GM19455 (cell line): Measurements from ENCODE around the gene KLHL2.
"Not testable (repeated sequence)": the region's sequence is repeated elsewhere in the genome, so short reads cannot be mapped to it uniquely, and the experiment has no call there.

Experiments
- ATAC-seq: cut with Tn5 transposase; IDR thresholded peaks from one replicate; pipeline ENCODE4 v1.9.1; 2021; ENCODE audit not compliant: unreplicated experiment

The KLHL2 gene

GRCh38 chr4:165229490-165230200 is 22.3 kb downstream of the KLHL2 start:
- not testable (repeated sequence) for ATAC-seq

DNA sequence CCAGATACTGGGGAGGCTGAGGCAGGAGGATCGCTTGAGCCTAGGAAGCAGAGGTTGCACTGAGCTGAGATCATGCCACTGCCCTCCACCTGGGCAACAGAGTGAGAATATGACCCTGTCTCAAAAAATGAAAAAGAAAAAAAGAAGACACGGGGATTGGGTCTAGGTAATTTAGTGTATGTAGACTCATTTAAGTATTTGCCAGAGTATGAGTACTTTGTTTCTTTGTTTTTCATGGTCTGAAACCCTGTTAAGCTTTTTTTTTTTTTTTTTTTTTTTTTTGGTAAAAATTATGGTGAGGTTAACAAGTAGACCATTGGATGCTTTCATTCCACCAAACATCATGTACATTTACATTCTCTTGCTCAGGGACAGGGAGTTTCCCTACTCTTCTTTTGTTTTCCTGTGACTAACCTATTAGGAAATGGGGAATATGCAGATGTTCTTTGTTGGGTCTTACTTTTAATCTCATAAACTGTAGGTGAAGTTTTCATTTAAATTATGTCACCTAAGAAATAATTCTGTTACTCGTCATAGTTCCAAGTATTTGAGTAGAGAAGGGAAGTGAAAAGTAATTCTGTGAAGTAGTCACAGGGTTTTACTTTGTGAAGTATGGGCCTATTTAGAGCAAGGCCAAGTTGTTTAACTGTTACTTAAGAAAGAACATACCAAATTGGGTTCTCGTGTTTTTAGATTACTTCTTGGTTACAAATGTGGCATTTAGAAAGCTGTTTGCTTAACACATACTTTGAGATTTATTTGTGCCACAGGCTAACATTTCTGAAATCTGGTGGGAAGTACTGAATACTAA is 25.5 kb downstream of the KLHL2 start:
- not testable (repeated sequence) for ATAC-seq

DNA sequence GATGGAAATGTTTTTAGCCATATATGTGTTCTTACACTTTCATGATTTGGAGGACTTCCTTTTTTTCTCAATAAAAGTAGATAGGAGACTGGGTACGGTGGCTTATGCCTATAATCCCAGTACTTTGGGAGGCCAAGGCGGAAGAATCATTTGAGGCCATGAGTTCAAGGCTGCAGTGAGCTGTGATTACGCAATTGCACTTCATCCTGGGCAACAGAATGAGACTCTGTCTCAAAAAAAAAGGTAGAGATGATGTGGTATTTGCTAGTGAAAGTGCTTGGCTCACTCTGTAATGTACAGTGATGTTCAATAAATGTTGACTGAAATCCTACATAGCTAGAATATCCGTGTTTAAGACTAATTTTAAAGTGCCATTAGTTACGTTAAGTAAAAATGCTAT is 27.4 kb downstream of the KLHL2 start:
- no peak for ATAC-seq

- not testable (repeated sequence) for ATAC-seq
Measured at GRCh38 chr4:165236852-165237251, 29.5 kb downstream of the KLHL2 start.

GRCh38 chr4:165238041-165238640 is 30.8 kb downstream of the KLHL2 start:
- ATAC-seq = peak; percentile 85

DNA sequence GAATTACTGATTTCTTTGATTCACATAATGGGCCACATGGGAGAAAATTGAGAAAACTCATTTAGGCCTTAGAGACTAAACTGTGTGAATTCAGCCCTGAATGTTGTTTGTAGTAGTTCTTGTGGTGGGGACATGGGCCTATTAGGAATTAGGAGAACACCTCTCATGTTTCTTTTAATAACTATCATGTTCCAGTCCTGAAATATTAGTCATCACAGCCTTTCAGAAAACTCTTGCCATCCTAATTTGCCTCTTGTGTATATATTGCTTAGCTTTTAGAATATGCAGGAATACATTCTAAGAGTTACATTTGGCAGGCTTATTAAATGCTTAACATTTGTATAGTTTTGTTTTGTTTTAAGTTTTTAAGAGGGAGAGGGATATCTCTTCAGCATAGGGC is 33.4 kb downstream of the KLHL2 start:
- ATAC-seq = not testable (repeated sequence)

- ATAC-seq = not testable (repeated sequence)
Measured at GRCh38 chr4:165244148-165244547, 36.8 kb downstream of the KLHL2 start.

DNA sequence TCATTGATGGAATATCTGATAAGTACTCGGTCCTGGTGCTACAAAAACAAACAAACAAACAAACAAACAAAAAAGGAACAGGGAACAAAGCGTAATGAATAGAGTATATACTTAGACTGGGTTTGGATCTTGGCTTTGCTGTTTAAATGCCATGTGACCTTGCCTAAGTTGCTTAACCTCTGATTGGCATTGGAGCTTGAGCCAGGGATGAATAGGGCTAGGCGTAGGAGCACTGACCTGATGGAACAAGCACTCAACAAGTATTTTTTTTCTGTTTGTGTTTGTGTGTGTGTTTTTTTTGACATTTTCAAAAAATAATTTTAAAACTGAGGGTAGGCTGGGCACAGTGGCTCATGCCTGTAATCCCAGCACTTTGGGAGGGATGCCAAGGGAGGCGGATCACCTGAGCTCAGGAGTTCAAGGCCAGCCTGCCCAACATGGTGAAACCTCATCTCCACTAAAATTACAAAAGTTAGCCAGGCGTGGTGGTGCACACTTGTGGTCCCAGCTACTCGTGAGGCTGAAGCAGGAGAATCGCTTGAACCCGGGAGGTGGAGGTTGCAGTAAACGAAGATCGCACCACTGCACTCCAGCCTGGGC is 37.3 kb downstream of the KLHL2 start:
- ATAC-seq = not testable (repeated sequence)

- no peak for ATAC-seq
Measured at GRCh38 chr4:165248102-165248501, 40.7 kb downstream of the KLHL2 start.

DNA sequence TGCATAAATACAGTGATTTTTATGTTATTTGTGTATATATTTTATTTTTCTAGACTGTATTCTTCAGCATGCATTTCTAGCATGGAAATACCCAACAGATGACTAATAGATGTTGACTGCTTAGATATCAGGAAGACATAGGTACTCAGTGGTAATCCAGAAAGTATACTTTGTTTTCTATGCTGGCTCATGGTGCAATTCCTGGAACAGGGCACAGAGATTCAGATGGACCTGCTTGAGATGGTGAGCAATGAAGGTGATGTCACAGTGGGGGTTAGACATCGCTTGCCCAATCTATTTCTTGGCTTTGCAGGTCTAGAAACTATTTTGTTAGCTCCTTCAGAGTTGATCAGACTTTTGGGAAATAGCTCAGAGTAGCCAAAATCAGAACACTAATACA is 41.5 kb downstream of the KLHL2 start:
- not testable (repeated sequence) for ATAC-seq

DNA sequence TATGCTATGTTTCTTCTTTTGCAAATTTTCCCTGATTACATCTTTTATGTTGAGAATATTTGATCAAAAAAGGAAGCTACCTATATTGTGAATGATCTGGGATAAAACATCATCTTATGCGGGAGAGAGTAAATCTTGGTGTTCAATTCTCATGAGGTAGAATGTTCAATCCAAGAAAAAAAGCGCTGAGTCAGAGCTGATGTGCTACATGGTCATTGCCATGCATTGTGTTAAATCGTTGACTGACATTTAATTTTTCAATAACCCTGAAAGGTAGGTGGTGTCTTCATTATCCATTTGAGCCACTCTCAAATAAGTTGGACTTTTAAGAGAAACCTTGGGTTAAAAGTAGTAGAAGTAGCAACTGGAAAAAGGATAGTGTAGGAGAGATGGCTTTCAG is 47.4 kb downstream of the KLHL2 start:
- ATAC-seq = not testable (repeated sequence)

GRCh38 chr4:165255439-165255838 is 48.1 kb downstream of the KLHL2 start:
- ATAC-seq = peak; percentile 88

DNA sequence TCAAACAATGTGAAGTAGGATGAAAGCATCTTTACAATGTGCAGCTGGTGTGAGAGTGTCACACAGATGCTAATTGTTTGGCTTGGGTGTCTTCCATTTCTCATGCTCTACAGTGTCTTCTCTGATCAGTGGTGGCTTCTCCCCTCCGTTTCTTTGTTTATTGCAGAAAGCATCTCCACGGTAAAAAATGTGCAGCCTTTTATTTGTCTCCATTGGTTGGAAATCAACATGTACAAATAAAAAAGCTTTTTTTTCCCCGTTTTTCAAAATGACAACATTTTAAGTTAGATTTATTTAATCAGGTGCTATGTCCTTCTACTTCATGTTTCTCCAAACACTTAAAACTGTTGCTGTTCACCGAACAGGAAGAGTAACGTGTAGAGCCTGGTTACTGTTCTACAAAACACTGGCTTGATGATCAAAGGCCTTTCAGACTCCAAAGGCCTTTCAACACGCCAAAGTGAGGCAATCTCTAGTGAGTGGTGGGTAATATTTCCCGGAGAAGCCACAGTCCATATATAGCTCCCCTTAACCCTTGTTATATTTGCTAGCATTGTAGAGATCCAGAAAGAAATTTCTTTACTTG is 48.8 kb downstream of the KLHL2 start:
- ATAC-seq = not testable (repeated sequence)

DNA sequence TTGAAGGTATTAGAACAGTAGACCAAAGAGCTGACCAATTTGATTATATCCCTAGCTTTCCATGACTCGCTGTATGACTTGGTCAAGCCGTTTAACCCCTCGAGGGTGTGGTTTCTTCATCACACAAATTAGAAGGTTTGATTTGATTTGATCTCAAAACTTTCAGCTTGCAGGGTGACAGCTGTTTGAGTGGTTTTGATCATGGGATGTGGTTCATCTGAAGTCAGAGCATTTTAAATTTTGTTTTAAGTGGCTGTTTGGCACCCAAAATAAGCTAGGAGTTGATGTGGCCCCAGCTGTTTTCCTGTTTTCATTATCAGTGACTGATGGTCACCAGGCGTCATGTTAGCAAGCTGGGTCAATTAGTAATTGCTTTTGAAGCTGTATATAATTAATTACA is 52.4 kb downstream of the KLHL2 start:
- not testable (repeated sequence) for ATAC-seq

GRCh38 chr4:165262306-165262705 is 54.9 kb downstream of the KLHL2 start:
- not testable (repeated sequence) for ATAC-seq

- ATAC-seq = not testable (repeated sequence)
Measured at GRCh38 chr4:165263466-165263865, 56.1 kb downstream of the KLHL2 start.

GRCh38 chr4:165269931-165270330 is 62.6 kb downstream of the KLHL2 start:
- ATAC-seq = not testable (repeated sequence)

- not testable (repeated sequence) for ATAC-seq
Measured at GRCh38 chr4:165273443-165273842, 66.1 kb downstream of the KLHL2 start.

DNA sequence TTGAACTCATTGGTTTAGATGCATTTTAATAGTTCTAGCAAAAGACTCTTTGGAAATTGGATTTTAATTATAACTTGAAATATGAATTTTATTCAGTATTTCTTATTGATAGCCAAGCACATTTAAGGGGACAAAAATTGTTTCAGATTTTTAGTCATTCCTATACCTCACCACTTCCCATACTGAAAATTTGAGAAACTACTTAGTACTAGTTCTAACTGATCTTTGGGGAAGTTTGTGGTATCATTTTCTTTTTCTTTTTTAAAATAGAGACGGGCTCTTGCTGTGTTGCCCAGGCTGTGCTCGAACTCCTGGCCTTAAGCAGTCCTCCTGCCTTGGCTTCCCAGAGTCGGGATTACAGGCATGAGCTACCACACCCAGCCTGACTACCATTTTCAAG is 68.0 kb downstream of the KLHL2 start:
- not testable (repeated sequence) for ATAC-seq

GRCh38 chr4:165279531-165279930 is 72.2 kb downstream of the KLHL2 start:
- ATAC-seq = not testable (repeated sequence)

GRCh38 chr4:165284697-165285096 is 77.3 kb downstream of the KLHL2 start:
- not testable (repeated sequence) for ATAC-seq
